Measurements from ENCODE around the gene PRKCB. TPM values are rescaled to one million over a fixed set of nuclear protein-coding genes. Genes with fewer than 3 reads are reported as not detected.

PRKCB gene
- total and polyA plus RNA-seq, 2 of the 8 experiments (the other 6 are each of a cell fraction or from before 2014, with no cell fraction given): 7.1 to 12.1 TPM

DNA sequence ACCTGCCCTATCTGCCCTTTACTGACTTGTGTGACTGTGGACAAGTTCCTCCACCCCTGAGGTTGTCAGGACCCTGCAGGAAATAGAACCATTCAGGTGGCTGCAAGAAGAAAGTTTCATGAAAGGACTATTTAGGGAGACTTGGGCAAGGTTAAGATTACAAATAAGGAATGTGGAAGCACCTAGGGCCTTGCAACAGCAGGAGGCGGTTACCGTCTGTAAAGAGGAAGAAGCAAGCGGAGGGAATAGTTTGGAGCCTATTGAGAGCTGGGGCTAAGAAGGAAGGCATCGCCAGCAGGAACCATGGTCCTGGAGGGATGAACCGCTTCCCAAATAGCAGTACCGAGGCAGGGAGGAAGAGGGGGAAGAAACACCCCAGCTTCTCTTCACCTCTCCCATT is 132.4 kb downstream of the PRKCB start:
- no peak overlapping the region for H2AFZ ChIP-seq (ENCODE audit: low read length)
- H4K91ac ChIP-seq (replicated peaks; ENCODE audit: insufficient read length, low read length): no peak overlapping the region
- H2BK15ac ChIP-seq (ENCODE audit: low read length): 0 out of 2 replicates have a peak overlapping the region, but pooled peaks have one; percentile 25
- H2BK5ac ChIP-seq (ENCODE audit: low read depth, low read length): no peak overlapping the region
- H3K9me3 ChIP-seq (ENCODE audit: insufficient read depth in 2 of 2, low read depth in 1 of 2, low read length in 1 of 2): no peaks in the 10 kb centered on the region
- H4K8ac ChIP-seq (ENCODE audit: extremely low read depth, insufficient read depth, low read length): no peak overlapping the region
- ChIA-PET CTCF (ENCODE audit: partially characterized antibody) (interaction anchor here (1.0 kb wide), 1 partner anchor 66 kb away, joined by 3 read pairs; no protein-coding TSS in a partner anchor), POLR2A (ENCODE audit: partially characterized antibody) (interaction anchor here (1.1 kb wide), 1 partner anchor 15 kb away, joined by 3 read pairs; no protein-coding TSS in a partner anchor)
- no peak overlapping the region for H2BK20ac ChIP-seq (ENCODE audit: low read length)
- no peaks in the 10 kb centered on the region for H3K36me3 ChIP-seq (ENCODE audit: control insufficient read depth in 2 of 4, insufficient read depth in 4 of 4, low read length in 3 of 4)
- no peak overlapping the region for H2AK5ac ChIP-seq (ENCODE audit: low read depth, low read length)
- no peak overlapping the region for H2BK120ac ChIP-seq (replicated peaks; ENCODE audit: low read depth, low read length)
- H3K79me1 ChIP-seq (ENCODE audit: low read depth, low read length): no peaks in the 10 kb centered on the region
- WGBS, 2 experiments (ENCODE audit: extremely low coverage in 1 of 2, insufficient coverage in 1 of 2, insufficient read length in 1 of 2, insufficient replicate concordance in 2 of 2, low coverage in 1 of 2, low lambda C conversion rate in 2 of 2, missing lambda C conversion rate in 1 of 2): 70% methylated on average over 6 of the region's 6 CpGs; no CpG with 5 or more reads in 1 of the 2 experiments
- no peak for FAIRE-seq
- no peak overlapping the region for H3K14ac ChIP-seq (ENCODE audit: insufficient read length)
- H3K27me3 ChIP-seq (replicated peaks in 1 of 4; ENCODE audit: control insufficient read depth in 3 of 4, extremely low read depth in 1 of 4, insufficient read depth in 3 of 4, low read length in 3 of 4): no peaks in the 10 kb centered on the region
- H3K4me2 ChIP-seq (ENCODE audit: insufficient read depth in 1 of 2, low read depth in 2 of 2, low read length in 2 of 2): no peak overlapping the region
- no peak overlapping the region for H4K5ac ChIP-seq (ENCODE audit: insufficient read length, low read depth, low read length)
- no peak overlapping the region for H3K4me3 ChIP-seq (ENCODE audit: extremely low read depth in 1 of 4, insufficient read depth in 2 of 4, low read depth in 3 of 4, low read length in 4 of 4)
- H3K27ac ChIP-seq (ENCODE audit: low read depth, low read length): no peak overlapping the region
- no peak overlapping the region for H3K4ac ChIP-seq (replicated peaks; ENCODE audit: insufficient read length, low read depth, low read length)
- peaks cover 0 to 2% of the 10 kb centered on the region in 2 experiments for H4K20me1 ChIP-seq (replicated peaks in 1 of 2; ENCODE audit: control insufficient read depth in 1 of 2, insufficient read depth in 2 of 2, low read length in 2 of 2)
- H3K23me2 ChIP-seq (ENCODE audit: low read depth, low read length): no peaks in the 10 kb centered on the region
- no peak overlapping the region for H3K23ac ChIP-seq (ENCODE audit: insufficient read length)
- no peak overlapping the region for H3K9ac ChIP-seq (replicated peaks in 1 of 4; ENCODE audit: extremely low read depth in 1 of 4, low read depth in 3 of 4, low read length in 3 of 4)
- no peaks in the 10 kb centered on the region for H3K79me2 ChIP-seq (ENCODE audit: control insufficient read depth in 1 of 2, insufficient read depth in 2 of 2, low read length in 2 of 2)
- DNase-seq (ENCODE audit: low read depth in 1 of 2, low spot score in 2 of 2): no peak
- no peak overlapping the region for H3K56ac ChIP-seq (replicated peaks; ENCODE audit: insufficient read length, low read depth, low read length)
- H3K4me1 ChIP-seq (replicated peaks in 1 of 4; ENCODE audit: control insufficient read depth in 3 of 4, insufficient read depth in 4 of 4, low read length in 3 of 4): peaks cover 0 to 4% (median 1%) of the 10 kb centered on the region in 4 experiments; a peak in 3 of 7 replicates
- H2BK12ac ChIP-seq (ENCODE audit: low read depth, low read length): 0 out of 2 replicates have a peak overlapping the region, but pooled peaks have one; percentile 2
- H3K18ac ChIP-seq (ENCODE audit: extremely low read depth, low read length): 0 out of 2 replicates have a peak overlapping the region, but pooled peaks have one; percentile 25
- no peak for TF ChIP-seq BACH1 (IDR thresholded peaks at IDR 0.05; ENCODE audit: low read length)
- TF ChIP-seq EZH2 (IDR thresholded peaks at IDR 0.05; ENCODE audit: low read depth, low read length, severe bottlenecking): no peak
- no peak for TF ChIP-seq SP4 (IDR thresholded peaks at IDR 0.05; ENCODE audit: low read length)
- TF ChIP-seq KDM5A (IDR thresholded peaks at IDR 0.05; ENCODE audit: low read length): no peak
- TF ChIP-seq, protein P1, sequence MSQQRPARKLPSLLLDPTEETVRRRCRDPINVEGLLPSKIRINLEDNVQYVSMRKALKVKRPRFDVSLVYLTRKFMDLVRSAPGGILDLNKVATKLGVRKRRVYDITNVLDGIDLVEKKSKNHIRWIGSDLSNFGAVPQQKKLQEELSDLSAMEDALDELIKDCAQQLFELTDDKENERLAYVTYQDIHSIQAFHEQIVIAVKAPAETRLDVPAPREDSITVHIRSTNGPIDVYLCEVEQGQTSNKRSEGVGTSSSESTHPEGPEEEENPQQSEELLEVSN (IDR thresholded peaks at IDR 0.05): no peak
- TF ChIP-seq TBP (IDR thresholded peaks at IDR 0.05; ENCODE audit: low read depth, low read length): no peak
- TF ChIP-seq HDAC2 (IDR thresholded peaks at IDR 0.05; ENCODE audit: borderline replicate concordance in 1 of 2, low read depth in 2 of 2, low read length in 2 of 2): no peak
- TF ChIP-seq, protein P2, sequence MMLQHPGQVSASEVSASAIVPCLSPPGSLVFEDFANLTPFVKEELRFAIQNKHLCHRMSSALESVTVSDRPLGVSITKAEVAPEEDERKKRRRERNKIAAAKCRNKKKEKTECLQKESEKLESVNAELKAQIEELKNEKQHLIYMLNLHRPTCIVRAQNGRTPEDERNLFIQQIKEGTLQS (IDR thresholded peaks at IDR 0.05; ENCODE audit: insufficient read depth, low read depth, low read length): no peak
- TF ChIP-seq JUN (IDR thresholded peaks at IDR 0.05; ENCODE audit: low read depth, low read length): no peak
- no peak for TF ChIP-seq RBBP5 (IDR thresholded peaks at IDR 0.05; ENCODE audit: borderline replicate concordance, low read depth, low read length)
- TF ChIP-seq SIX5 (IDR thresholded peaks at IDR 0.05; ENCODE audit: low read depth, low read length): no peak
- no peak for TF ChIP-seq FOSL1 (IDR thresholded peaks at IDR 0.05; ENCODE audit: insufficient read depth, low read depth, low read length)
